Caki2 (cell line): ENCODE data around the gene PAF1. TPM values are rescaled to one million over a fixed set of nuclear protein-coding genes. Genes with fewer than 3 reads are reported as not detected.
A peak's percentile ranks its signal among the peaks of the same experiment; 100 is the strongest.

Source experiments
- DNase-seq: peaks from one replicate; pipeline ENCODE4 v3.0.0-alpha.2; 2015; ENCODE audit warnings: low read depth
- in situ Hi-C: cut with HindIII; loops from 2 replicates; pipeline ENCODE4 v1.10.0; 2016; ENCODE audit warnings: low sequenced_read_pairs, low pct_unique_long_range_greater_than_20kb, mixed read lengths
- total RNA-seq: library from RNA; depleted of rRNA; stranded (reverse); fragments of >200 nt; shearing (Covaris generic); gene quantifications from 2 replicates; pipeline ENCODE4 v1.2.3, GENCODE V29; 2014; ENCODE audit warnings: low replicate concordance; rRNA removed

The PAF1 gene
- total RNA-seq: 77.5 and 79.9 TPM in 2 replicates

- peak; percentile 100 for DNase-seq
- in situ Hi-C loops: loop anchor here (5.0 kb wide), 1 partner anchor 49 kb away; the partner anchor contains the start of gene SAMD4B
These were observed at the start of gene PAF1, which contains the start of gene MED29 for GRCh38 chr19:39390751-39391437. Gene PAF1, minus strand, starts transcription at chr19:39391106. Its CDS starts 242 bp downstream, at chr19:39390864. Gene MED29, plus strand, starts transcription at chr19:39391378. Its CDS starts 45 bp downstream, at chr19:39391423.

- in situ Hi-C loops: no loop called here
- no peak for DNase-seq
These were observed 47.5 kb upstream of the PAF1 start for GRCh38 chr19:39438270-39438934.

- in situ Hi-C loops: no loop called here
- DNase-seq: no peak
These were observed 45.4 kb upstream of the PAF1 start for GRCh38 chr19:39436350-39436716.

DNA sequence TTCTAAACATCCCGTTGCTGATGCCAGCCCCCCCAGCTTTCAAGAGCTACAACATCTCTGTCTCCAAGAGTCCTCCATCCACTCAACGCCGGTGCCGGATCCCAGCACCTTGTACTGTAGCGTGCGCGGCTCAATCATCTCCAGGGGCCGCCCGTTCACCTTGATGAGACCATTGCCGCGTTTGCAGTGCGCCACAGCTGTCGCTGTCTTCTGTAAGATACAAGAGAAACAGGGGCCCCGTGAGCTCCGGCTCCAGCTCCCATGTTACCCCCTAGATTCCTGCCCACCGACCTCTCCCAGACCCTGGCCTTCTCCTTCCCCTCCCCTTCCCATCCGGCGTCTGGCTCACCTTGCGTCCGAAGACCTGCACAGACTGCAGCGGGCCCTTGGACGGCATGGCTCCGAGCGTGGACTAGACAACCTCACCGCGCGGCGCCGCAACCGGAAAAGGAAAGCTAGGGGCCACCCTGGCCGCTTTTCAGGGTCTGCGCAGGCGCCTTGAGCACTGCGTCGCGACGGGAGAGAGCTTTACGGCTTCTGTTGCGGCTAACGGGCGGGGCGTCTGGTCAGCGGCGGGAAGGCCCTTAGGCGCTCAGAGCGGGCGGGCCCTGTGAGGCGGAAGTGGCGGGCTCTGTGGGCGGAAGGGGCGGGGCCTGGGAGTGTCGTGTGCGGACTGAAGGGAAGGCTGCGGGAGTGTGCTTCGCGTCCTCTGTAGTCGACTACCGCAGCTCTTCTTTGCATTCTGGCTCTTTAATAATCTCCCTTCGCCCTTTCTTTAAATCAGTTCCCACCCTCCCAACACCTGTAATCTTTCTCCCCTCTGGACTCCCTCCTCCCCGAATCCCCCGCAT, 44.8 kb upstream of the PAF1 start, which contains the start of gene RPS16:
RPS16 (minus strand) TSS at position 451 of the 851 bp plus-strand sequence; CDS start at position 397, 54 bp downstream.
- DNase-seq: peak; percentile 98
- in situ Hi-C loops: no loop called here

DNA sequence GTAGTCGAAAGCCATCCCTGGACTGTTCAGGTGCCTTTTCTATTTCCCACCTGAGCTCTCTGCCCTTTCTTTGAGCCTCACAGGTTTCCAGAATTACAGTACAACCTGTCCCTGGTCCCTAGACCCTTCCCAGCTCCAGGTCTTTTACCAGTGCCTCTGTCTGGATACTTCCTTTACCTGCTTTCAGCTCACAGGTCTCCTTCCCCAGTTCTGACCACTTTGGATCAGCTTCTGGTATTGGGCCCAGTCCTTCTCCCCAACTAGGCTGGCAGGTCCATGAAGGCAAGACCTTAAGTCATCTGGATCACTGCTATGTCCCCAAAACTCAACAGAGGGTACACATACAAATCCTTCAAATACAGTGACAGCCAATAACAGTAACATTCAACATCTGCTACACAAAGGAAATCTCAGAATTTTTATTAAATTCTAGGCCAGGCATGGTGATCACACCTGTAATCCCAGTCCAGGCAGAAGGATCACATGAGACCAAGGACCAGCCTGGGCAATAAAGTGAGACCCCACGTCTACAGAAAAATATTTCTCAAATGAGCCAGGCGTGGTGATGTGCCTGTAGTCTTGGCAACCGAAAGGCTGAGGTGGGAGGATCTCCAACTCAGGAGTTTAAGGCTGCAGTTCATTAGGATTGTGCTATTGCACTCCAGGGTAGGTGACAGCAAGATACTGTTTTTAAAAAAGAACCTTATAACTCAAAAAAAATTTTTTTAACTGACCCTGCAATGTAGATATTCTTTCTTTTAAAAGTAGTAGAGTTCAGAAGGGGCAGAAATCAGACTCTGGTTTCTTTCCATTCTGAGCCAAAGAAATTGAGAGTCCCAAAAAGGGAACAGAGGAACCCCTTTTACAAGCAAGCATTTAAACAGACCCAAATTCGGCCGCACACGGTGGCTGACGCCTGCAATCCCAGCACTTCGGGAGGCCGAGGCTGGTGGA, 43.5 kb upstream of the PAF1 start:
- DNase-seq: no peak
- in situ Hi-C loops: no loop called here

DNA sequence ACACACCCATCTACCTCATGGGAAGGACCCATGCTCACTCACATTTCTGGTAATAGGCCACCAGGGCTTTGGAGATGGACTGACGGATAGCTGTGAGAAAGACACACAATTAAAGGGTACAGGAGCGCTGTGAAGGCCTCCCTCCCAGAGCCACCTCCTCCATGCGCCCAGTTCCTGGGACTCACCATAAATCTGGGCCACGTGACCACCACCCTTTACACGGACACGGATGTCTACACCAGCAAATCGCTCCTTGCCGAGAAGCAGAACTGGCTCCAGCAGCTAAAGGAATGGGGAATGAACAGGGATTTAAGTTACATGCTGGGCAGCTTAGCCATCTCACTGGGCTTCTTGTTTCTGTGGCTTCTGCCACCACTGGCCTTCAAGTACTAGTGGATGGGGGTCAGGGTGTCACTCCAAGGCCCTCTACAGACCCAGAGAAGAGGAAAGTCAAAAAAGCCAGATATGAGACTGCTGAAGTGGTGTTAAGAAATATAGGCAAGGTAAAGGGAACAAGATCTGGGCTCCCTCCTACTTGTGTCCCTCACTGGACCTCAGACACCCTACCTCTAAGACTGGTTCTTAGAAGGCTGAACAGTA, 42.7 kb upstream of the PAF1 start:
- no peak for DNase-seq
- in situ Hi-C loops: no loop called here

DNA sequence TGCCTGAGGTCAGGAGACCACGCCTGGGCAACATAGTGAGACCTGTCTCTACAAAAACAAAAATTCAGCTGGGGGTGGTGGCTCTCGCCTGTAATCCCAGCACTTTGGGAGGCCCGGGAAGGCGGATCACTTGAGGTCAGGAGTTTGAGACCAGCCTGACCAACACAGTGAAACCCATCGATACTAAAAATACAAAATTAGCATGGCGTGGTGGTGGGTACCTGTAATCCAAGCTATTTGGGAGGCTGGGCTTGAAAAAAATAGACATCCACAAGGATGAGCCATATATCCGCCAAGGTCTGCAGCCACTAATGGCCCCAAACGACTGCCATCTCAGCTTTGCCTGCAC, 41.7 kb upstream of the PAF1 start:
- in situ Hi-C loops: no loop called here
- no peak for DNase-seq

GRCh38 chr19:39430675-39431593, 40.0 kb upstream of the PAF1 start:
- peak; percentile 98 for DNase-seq

DNA sequence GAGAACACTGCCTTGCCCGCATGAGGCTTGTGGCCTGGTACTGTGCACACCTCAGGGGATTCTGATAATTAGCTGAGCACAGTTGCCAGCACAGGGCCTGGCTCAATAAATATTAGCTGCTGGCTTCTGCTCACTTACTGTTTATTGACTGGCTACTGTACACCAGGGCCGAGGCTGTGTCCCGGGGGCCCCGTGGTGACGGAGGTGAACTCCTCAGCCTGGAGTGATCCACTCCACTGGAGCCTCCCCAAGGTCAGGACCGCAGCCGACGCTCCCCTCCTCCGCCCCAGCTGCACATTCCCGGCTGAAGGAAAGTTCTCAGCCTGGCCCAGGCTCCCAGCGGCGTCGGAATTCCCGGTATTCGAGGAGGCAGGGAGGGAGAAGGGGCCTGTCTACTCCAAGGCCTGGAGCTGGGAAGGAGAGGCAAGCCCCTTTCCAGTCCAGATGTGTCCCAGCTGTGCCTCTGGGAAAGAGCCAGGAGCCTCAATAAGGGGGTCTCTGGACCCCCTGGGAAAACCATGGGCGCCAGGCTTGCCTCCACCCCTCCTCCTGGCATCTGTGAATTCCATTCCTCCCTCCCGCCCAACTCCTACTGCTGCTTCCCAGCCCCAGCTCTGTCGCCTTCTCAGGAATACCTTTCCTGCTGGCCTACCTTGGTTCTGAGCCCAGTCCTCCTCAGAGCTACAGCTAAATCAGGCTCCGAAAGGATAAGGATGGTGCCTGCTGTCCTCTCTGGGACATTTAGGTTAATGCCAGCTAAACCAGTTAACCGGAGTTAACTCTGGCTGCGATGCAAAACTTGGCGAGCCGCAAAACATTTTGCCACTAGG, 37.6 kb upstream of the PAF1 start:
- in situ Hi-C loops: no loop called here
- peak; percentile 77 for DNase-seq

More at GRCh38 chr19:39430675-39431593, 40.0 kb upstream of the PAF1 start:
- in situ Hi-C loops: no loop called here

- no peak for DNase-seq
- in situ Hi-C loops: no loop called here
These were observed 36.8 kb upstream of the PAF1 start for GRCh38 chr19:39427707-39428106.

DNA sequence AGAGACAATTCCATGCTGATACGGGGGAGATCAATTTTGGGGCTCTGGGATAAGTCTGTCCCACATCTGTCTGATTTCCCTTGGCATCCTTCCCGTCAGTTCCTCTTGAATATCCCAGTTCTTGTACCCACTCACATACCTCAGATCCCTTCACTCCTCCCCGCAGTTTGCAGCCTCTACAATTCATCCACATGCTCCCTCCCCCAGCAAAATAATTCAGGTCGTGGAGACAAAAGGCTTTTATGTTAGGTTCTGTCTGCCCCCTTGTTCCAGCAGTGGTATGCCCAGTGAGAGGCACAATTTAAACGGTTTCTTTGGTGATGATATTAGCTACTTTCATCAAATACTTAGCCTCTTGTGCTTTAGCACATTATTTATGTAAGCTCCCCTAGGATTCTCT, 35.3 kb upstream of the PAF1 start:
- in situ Hi-C loops: no loop called here
- no peak for DNase-seq

- in situ Hi-C loops: no loop called here
- DNase-seq: no peak
These were observed 34.8 kb upstream of the PAF1 start for GRCh38 chr19:39425744-39426143.

DNA sequence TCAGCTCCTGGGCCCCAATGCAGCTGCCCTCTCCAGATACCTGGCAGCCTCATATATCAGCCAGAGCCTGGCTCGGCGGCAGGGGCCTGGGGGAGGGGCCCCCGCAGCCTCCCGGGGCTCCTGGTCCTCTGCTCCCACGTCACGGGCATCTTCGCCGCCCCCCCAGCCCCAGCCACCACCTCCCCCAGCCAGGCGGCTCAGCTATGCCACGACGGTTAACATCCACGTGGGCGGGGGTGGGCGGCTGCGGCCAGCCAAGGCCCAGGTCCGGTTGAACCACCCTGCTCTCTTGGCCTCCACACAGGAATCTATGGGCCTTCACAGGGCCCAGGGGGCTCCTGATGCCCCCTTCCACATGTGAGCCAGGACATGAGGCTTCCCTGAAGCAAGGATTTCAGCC, 34.0 kb upstream of the PAF1 start:
- DNase-seq: no peak
- in situ Hi-C loops: no loop called here

GRCh38 chr19:39423258-39424086, 32.6 kb upstream of the PAF1 start:
- in situ Hi-C loops: no loop called here
- DNase-seq: no peak

DNA sequence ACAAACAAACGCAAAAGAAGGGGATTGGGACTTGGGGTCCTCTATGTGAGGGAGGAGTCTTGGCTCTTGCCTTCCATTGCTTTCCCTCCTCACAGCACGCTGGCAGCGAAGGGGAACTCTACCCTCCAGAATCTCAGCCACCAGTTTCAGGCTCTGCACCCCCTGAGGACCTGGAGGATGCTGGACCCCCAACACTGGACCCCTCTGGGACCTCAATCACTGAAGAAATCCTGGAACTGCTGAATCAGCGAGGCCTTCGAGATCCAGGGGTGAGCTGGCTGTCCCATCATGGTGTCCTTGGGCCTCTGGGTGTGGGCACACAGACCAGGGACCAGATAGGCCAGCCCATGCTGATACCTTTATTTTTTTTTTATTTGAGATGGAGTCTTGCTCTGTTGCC, 31.1 kb upstream of the PAF1 start:
- in situ Hi-C loops: no loop called here
- DNase-seq: no peak
